ENCODE measurements around the gene EXOC6B. TPM values are rescaled to one million over a fixed set of nuclear protein-coding genes. Genes with fewer than 3 reads are reported as not detected.

Gene EXOC6B
- total and polyA plus RNA-seq, 9 of the 15 experiments (the other 6 are each of a cell fraction or from before 2014, with no cell fraction given), result 0.28 to 4.2 (median 2.0) TPM

GRCh38 chr2:72263043-72263775 is 562.6 kb downstream of the EXOC6B start (continued):
- TF ChIP-seq NCOA4 (IDR thresholded peaks at IDR 0.05; ENCODE audit: partially characterized antibody) (no peak), BHLHE40 (IDR thresholded peaks at IDR 0.05; ENCODE audit: low read length) (no peak), TOE1 (IDR thresholded peaks at IDR 0.05; ENCODE audit: borderline replicate concordance) (no peak), TOE1 (CRISPR knock-in tag; IDR thresholded peaks at IDR 0.05; ENCODE audit: borderline replicate concordance, low read depth) (no peak), BRF1 (IDR thresholded peaks at IDR 0.05; ENCODE audit: borderline replicate concordance, extremely low read depth, insufficient read length) (no peak), USF2 (CRISPR knock-in tag; IDR thresholded peaks at IDR 0.05) (no peak)
- TF ChIP-seq, protein P1, sequence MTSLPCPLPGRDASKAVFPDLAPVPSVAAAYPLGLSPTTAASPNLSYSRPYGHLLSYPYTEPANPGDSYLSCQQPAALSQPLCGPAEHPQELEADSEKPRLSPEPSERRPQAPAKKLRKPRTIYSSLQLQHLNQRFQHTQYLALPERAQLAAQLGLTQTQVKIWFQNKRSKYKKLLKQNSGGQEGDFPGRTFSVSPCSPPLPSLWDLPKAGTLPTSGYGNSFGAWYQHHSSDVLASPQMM (CRISPR knock-in tag; IDR thresholded peaks at IDR 0.05), result no peak
- TF ChIP-seq, protein P2, sequence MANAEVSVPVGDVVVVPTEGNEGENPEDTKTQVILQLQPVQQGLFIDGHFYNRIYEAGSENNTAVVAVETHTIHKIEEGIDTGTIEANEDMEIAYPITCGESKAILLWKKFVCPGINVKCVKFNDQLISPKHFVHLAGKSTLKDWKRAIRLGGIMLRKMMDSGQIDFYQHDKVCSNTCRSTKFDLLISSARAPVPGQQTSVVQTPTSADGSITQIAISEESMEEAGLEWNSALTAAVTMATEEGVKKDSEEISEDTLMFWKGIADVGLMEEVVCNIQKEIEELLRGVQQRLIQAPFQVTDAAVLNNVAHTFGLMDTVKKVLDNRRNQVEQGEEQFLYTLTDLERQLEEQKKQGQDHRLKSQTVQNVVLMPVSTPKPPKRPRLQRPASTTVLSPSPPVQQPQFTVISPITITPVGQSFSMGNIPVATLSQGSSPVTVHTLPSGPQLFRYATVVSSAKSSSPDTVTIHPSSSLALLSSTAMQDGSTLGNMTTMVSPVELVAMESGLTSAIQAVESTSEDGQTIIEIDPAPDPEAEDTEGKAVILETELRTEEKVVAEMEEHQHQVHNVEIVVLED (CRISPR knock-in tag; IDR thresholded peaks at IDR 0.05), result no peak

All from K562 (cell line).